AG09309 (cell line): ENCODE data around the gene SLC22A2.

Source experiments
- DNase-seq: peaks from one replicate; pipeline ENCODE4 v3.0.0-alpha.2; 2010; ENCODE audit warnings: low read depth
- H3K4me3 ChIP-seq: 2 replicates; pipeline ENCODE4 v1.5.1; 2011; ENCODE audit warnings: mild to moderate bottlenecking, low read depth, low read length, moderate library complexity; ENCODE audit not compliant: control insufficient read depth
- CTCF ChIP-seq: IDR thresholded peaks from 2 replicates; pipeline ENCODE4 v1.5.1; 2011; ENCODE audit warnings: mild to moderate bottlenecking, low read depth, low read length, inconsistent platforms; ENCODE audit not compliant: insufficient read depth, control insufficient read depth; ENCODE audit errors: missing control alignments

The SLC22A2 gene

GRCh38 chr6:160278786-160279310, 20.2 kb upstream of the SLC22A2 start:
- H3K4me3 ChIP-seq: no peak overlapping the region
- no peak for TF ChIP-seq CTCF
- no peak for DNase-seq

- no peak overlapping the region for H3K4me3 ChIP-seq
- no peak for TF ChIP-seq CTCF
- no peak for DNase-seq
Measured at GRCh38 chr6:160278311-160278710, 19.7 kb upstream of the SLC22A2 start.

GRCh38 chr6:160277546-160277945, 18.9 kb upstream of the SLC22A2 start:
- no peak for DNase-seq
- no peak overlapping the region for H3K4me3 ChIP-seq
- no peak for TF ChIP-seq CTCF

- H3K4me3 ChIP-seq: no peak overlapping the region
- no peak for DNase-seq
- TF ChIP-seq CTCF: no peak
Measured at GRCh38 chr6:160277144-160277543, 18.5 kb upstream of the SLC22A2 start.

GRCh38 chr6:160276126-160276525, 17.5 kb upstream of the SLC22A2 start:
- H3K4me3 ChIP-seq: no peak overlapping the region
- DNase-seq: no peak
- TF ChIP-seq CTCF: no peak

- H3K4me3 ChIP-seq: no peak overlapping the region
- DNase-seq: no peak
- no peak for TF ChIP-seq CTCF
Measured at GRCh38 chr6:160275511-160276003, 16.9 kb upstream of the SLC22A2 start.
